ENCODE measurements around the gene ATP8A1.
"Not testable (repeated sequence)": the region's sequence is repeated elsewhere in the genome, so short reads cannot be mapped to it uniquely, and the experiment has no call there.

Gene ATP8A1

DNA sequence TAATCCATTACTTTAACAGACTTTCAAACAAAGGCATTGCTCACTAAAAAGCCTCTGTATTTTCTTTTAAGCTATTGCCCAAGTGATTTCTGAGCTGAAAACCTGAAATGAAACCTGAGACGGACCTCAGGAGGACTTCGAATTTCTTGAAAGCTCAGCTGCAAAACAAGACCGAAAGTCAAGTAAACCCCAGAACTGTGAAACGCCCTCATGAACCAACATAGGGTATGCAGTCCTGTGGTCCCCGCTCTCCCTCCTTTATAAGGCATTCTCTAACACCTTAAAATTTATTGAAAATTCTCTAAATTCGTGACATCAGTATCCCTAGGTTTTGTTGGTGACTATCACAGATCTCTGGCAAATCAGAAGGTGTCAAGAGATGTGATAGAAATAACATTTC, 167.8 kb downstream of the ATP8A1 start:
- TF ChIP-seq ZNF274 (IDR thresholded peaks at IDR 0.05; ENCODE audit: low read depth, low read length) (no peak), YY1 (IDR thresholded peaks at IDR 0.05; ENCODE audit: insufficient read depth, insufficient read length) (no peak), SUZ12 (IDR thresholded peaks at IDR 0.05; ENCODE audit: extremely low read depth, insufficient read depth, insufficient read length) (no peak)
- Histone ChIP-seq H3K36me3 (ENCODE audit: insufficient read depth, insufficient read length, low read length) (no peaks in the 10 kb centered on the region), H3K27me3 (ENCODE audit: insufficient read depth, insufficient read length) (no peaks in the 10 kb centered on the region), H3K9me3 (ENCODE audit: insufficient read depth, low read length) (no peaks in the 10 kb centered on the region), H3K9ac (ENCODE audit: insufficient read length, low read depth) (no peak overlapping the region), H3K4me3 (ENCODE audit: insufficient read length, low read depth) (no peak overlapping the region), H3K4me1 (ENCODE audit: insufficient read depth, insufficient read length) (no peaks in the 10 kb centered on the region)
- no peak for DNase-seq (ENCODE audit: low read depth, low spot score)

DNA sequence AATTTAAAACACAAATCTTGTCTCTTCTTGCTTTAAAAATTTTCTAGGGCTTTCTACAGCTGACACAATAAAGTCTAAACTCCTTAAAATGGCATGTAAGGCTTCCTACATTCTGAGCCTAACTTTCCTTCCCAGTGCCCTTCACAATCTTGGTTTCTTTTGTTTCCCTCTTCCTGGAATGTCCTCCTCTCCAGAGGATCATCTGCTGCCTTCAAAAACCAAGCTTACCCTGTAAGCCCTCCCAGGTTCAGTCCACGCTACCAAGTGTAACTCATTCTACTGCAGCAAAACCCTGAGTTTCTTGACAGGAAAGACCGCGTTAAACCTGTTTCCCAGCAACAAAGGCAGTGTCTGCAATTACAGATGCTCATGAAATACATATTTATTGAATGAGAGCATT, 168.4 kb downstream of the ATP8A1 start:
- Histone ChIP-seq H3K4me3 (ENCODE audit: insufficient read length, low read depth) (no peak overlapping the region), H3K36me3 (ENCODE audit: insufficient read depth, insufficient read length, low read length) (no peaks in the 10 kb centered on the region), H3K9me3 (ENCODE audit: insufficient read depth, low read length) (no peaks in the 10 kb centered on the region), H3K9ac (ENCODE audit: insufficient read length, low read depth) (no peak overlapping the region), H3K27me3 (ENCODE audit: insufficient read depth, insufficient read length) (no peaks in the 10 kb centered on the region), H3K4me1 (ENCODE audit: insufficient read depth, insufficient read length) (no peaks in the 10 kb centered on the region)
- no peak for DNase-seq (ENCODE audit: low read depth, low spot score)
- TF ChIP-seq SUZ12 (IDR thresholded peaks at IDR 0.05; ENCODE audit: extremely low read depth, insufficient read depth, insufficient read length) (no peak), ZNF274 (IDR thresholded peaks at IDR 0.05; ENCODE audit: low read depth, low read length) (no peak), YY1 (IDR thresholded peaks at IDR 0.05; ENCODE audit: insufficient read depth, insufficient read length) (no peak)

DNA sequence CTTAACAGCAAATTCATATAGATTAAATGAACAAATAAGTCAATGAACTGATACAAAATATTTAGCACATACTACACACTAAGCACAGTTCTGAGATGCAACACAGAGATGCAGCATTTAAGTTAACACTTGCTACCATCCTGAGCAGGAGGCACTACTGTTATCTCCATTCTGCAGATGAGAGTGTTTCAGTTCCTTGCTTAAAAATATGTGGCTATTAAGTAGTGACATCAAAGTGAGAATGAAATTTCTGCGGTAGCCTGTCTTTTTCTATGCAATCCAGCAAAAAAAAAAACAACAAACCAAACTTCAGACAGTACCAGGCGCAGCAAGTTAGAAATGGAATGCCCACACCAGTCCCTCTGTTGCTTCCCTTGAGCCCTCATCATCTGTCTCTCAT, 168.8 kb downstream of the ATP8A1 start:
- H3K9ac ChIP-seq (ENCODE audit: insufficient read length, low read depth), result no peak overlapping the region
- no peaks in the 10 kb centered on the region for H3K9me3 ChIP-seq (ENCODE audit: insufficient read depth, low read length)
- no peaks in the 10 kb centered on the region for H3K4me1 ChIP-seq (ENCODE audit: insufficient read depth, insufficient read length)
- no peak overlapping the region for H3K4me3 ChIP-seq (ENCODE audit: insufficient read length, low read depth)
- TF ChIP-seq SUZ12 (IDR thresholded peaks at IDR 0.05; ENCODE audit: extremely low read depth, insufficient read depth, insufficient read length), result no peak
- TF ChIP-seq YY1 (IDR thresholded peaks at IDR 0.05; ENCODE audit: insufficient read depth, insufficient read length), result no peak
- TF ChIP-seq ZNF274 (IDR thresholded peaks at IDR 0.05; ENCODE audit: low read depth, low read length), result no peak
- H3K27me3 ChIP-seq (ENCODE audit: insufficient read depth, insufficient read length), result no peaks in the 10 kb centered on the region
- no peak for DNase-seq (ENCODE audit: low read depth, low spot score)
- H3K36me3 ChIP-seq (ENCODE audit: insufficient read depth, insufficient read length, low read length), result no peaks in the 10 kb centered on the region

DNA sequence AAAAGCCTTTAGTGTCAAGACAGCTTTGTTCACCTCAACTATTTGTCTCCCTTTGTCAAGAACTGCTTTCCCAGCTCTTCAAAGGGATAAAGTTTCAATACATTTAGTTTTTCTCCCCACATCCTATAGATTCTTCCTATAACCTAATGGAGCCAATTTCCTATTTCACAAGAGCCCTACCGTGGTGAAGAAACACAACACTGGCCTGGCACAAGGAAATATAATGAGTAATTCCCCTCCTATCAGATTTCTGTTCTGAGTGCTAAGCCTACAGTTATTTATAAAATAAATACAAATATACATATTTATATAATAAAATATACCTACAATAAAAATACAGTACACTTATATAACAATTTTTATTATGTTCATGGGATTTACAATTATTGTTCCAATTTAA, 169.7 kb downstream of the ATP8A1 start:
- no peak for DNase-seq (ENCODE audit: low read depth, low spot score)
- TF ChIP-seq YY1 (IDR thresholded peaks at IDR 0.05; ENCODE audit: insufficient read depth, insufficient read length) (no peak), ZNF274 (IDR thresholded peaks at IDR 0.05; ENCODE audit: low read depth, low read length) (no peak)
- Histone ChIP-seq H3K9me3 (ENCODE audit: insufficient read depth, low read length) (no peaks in the 10 kb centered on the region), H3K36me3 (ENCODE audit: insufficient read depth, insufficient read length, low read length) (no peaks in the 10 kb centered on the region), H3K4me1 (ENCODE audit: insufficient read depth, insufficient read length) (peaks cover 3% of the 10 kb centered on the region), H3K27me3 (ENCODE audit: insufficient read depth, insufficient read length) (no peaks in the 10 kb centered on the region), H3K9ac (ENCODE audit: insufficient read length, low read depth) (no peak overlapping the region), H3K4me3 (ENCODE audit: insufficient read length, low read depth) (no peak overlapping the region)

DNA sequence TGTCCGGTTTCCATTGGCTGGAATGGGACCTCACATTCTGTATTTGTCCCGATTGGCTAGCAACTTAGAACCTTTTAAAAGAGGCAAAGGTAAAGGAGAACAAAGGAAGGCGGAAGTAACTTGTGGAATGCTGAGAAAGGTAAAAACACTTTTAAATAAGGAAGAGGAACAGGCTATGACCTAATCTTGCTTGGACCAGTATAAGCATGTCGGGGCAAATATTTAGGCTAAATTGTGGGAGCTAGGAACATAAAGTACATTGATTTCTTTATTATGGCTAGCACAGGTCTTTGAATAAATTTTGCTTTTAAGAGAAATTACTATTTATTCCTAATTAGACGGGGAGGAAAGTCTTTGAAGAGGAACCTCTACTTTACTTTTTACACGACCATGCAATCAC, 170.7 kb downstream of the ATP8A1 start:
- not testable (repeated sequence) for H3K9ac ChIP-seq (ENCODE audit: insufficient read length, low read depth); H3K4me3 ChIP-seq (ENCODE audit: insufficient read length, low read depth); DNase-seq (ENCODE audit: low read depth, low spot score); H3K9me3 ChIP-seq (ENCODE audit: insufficient read depth, low read length); H3K27me3 ChIP-seq (ENCODE audit: insufficient read depth, insufficient read length); H3K36me3 ChIP-seq (ENCODE audit: insufficient read depth, insufficient read length, low read length); H3K4me1 ChIP-seq (ENCODE audit: insufficient read depth, insufficient read length)

DNA sequence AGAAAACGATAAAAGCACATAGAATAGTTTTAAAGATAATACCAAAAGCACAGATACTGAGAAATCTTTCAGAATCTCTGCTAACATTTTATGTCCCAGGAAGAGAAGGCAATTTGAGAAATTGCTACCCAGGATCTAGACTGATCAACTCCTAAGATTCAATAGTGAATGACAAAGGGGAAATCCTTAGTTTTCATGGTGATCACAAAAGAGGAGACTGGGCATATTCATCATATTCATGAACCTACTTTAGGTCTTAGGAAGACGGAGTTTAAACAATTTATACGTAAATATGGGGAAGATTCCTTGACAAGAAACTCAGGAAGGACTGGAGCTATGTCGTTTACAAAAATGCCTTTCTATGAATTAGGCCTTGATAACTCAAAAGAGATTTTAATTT, 172.3 kb downstream of the ATP8A1 start:
- no peak overlapping the region for H3K4me3 ChIP-seq (ENCODE audit: insufficient read length, low read depth)
- H3K9ac ChIP-seq (ENCODE audit: insufficient read length, low read depth), result no peak overlapping the region
- no peak for TF ChIP-seq SUZ12 (IDR thresholded peaks at IDR 0.05; ENCODE audit: extremely low read depth, insufficient read depth, insufficient read length)
- TF ChIP-seq ZNF274 (IDR thresholded peaks at IDR 0.05; ENCODE audit: low read depth, low read length), result no peak
- TF ChIP-seq YY1 (IDR thresholded peaks at IDR 0.05; ENCODE audit: insufficient read depth, insufficient read length), result no peak
- DNase-seq (ENCODE audit: low read depth, low spot score), result no peak
- no peaks in the 10 kb centered on the region for H3K27me3 ChIP-seq (ENCODE audit: insufficient read depth, insufficient read length)
- no peaks in the 10 kb centered on the region for H3K9me3 ChIP-seq (ENCODE audit: insufficient read depth, low read length)
- peaks cover 3% of the 10 kb centered on the region for H3K4me1 ChIP-seq (ENCODE audit: insufficient read depth, insufficient read length)
- H3K36me3 ChIP-seq (ENCODE audit: insufficient read depth, insufficient read length, low read length), result no peaks in the 10 kb centered on the region

DNA sequence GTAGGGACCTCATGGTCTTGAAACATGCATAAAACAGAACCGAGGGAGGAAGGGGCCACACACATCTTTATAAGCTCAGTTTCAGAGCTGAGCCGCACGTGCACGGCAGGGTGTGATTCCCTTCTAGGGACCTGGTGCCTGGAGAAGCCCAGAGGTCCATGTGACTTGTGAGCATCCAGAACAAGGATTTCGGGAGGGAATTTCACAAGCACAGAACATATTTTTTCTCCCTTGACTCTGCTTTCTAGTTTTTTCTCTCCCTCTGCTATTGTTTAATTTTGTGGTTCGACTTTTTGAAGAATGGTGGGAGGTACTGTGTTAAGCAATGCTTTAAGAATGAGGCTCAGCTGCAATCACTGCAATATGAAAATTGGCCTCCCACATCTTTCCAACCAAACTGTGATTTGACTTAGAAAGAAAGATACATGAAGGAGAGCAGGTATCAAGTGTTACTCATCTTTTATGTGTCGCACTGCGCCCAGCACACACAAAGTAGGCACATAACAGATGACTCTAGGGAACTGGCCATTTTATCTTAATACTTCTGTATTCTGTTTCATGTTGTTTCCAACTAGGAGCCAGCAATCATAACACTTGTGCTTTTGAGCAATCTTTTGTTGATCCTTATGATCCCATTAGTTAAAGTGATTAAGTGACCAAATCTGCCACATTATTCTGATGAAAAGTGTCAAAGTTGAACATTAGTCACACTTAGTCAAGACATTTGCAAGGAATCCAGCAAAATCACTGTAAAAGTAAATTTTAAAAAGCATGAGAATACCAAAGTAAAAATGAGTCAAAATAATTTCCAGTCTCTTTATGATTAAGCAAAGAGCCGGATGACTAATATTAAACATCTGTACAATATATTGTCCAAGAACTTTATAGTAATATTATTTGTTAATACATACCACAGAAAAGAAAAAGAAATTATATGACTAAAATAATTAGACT, 173.2 kb downstream of the ATP8A1 start:
- H3K4me3 ChIP-seq (ENCODE audit: insufficient read length, low read depth), result no peak overlapping the region
- TF ChIP-seq ZNF274 (IDR thresholded peaks at IDR 0.05; ENCODE audit: low read depth, low read length), result no peak
- TF ChIP-seq SUZ12 (IDR thresholded peaks at IDR 0.05; ENCODE audit: extremely low read depth, insufficient read depth, insufficient read length), result no peak
- no peak for TF ChIP-seq YY1 (IDR thresholded peaks at IDR 0.05; ENCODE audit: insufficient read depth, insufficient read length)
- DNase-seq (ENCODE audit: low read depth, low spot score), result no peak

More for the DNA sequence above, 173.2 kb downstream of the ATP8A1 start:
- H3K27me3 ChIP-seq (ENCODE audit: insufficient read depth, insufficient read length), result no peaks in the 10 kb centered on the region
- H3K4me1 ChIP-seq (ENCODE audit: insufficient read depth, insufficient read length), result peaks cover 3% of the 10 kb centered on the region
- H3K9ac ChIP-seq (ENCODE audit: insufficient read length, low read depth), result no peak overlapping the region
- H3K36me3 ChIP-seq (ENCODE audit: insufficient read depth, insufficient read length, low read length), result no peaks in the 10 kb centered on the region
- no peaks in the 10 kb centered on the region for H3K9me3 ChIP-seq (ENCODE audit: insufficient read depth, low read length)

All from NT2/D1 (cell line).